Measurements from ENCODE around the gene HMCN2.

- TF ChIP-seq EZH2 (IDR thresholded peaks at IDR 0.05; ENCODE audit: insufficient read depth, poor library complexity, severe bottlenecking), result no peak
- no peak for TF ChIP-seq EZH2phosphoT487 (IDR thresholded peaks at IDR 0.05; ENCODE audit: insufficient read depth, low read depth)
Measured at GRCh38 chr9:130458027-130458803, 192.7 kb downstream of the HMCN2 start.

Measured in GM23248 (cell line).